ENCODE data around the gene ETFDH. TPM values are rescaled to one million over a fixed set of nuclear protein-coding genes. Genes with fewer than 3 reads are reported as not detected.

ETFDH gene
- total and polyA plus RNA-seq, 10 of the 15 experiments (the other 5 are each of a cell fraction or from before 2014, with no cell fraction given), result 10.9 to 30.4 (median 20.6) TPM

DNA sequence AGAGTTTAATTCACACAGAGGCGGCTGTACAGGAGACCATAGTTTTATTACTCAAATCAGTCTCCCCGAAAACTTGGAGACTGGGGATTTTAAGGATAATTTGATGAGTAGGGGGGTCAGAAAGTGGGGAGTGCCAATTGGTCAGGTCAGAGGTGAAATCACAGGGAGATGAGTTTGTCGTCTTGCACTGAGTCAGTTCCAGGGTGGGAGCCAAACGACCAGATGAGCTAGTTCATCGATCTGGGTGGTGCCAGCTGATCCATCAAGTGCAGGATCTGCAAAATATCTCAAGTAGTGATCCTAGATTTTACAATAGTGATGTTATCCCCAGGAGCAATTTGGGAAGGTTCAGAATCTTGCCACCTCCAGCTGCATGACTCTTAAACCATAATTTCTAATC, 4.0 kb downstream of the ETFDH start:
- DNase-seq (ENCODE audit: low read depth, low spot score) (no peak), FAIRE-seq (no peak), ATAC-seq (no peak)
- Histone ChIP-seq H3K4me1 (ENCODE audit: control insufficient read depth, insufficient read depth, low read length) (no peaks in the 10 kb centered on the region), H3K27ac (ENCODE audit: control insufficient read depth, insufficient read depth) (no peak overlapping the region), H3K36me3 (ENCODE audit: control insufficient read depth in 2 of 2, insufficient read depth in 2 of 2, low read length in 1 of 2) (no peaks in the 10 kb centered on the region), H3K9me3 (replicated peaks; ENCODE audit: control insufficient read depth, insufficient read depth, low read length) (no peaks in the 10 kb centered on the region), H3K9ac (ENCODE audit: control insufficient read depth, insufficient read depth, low read length) (no peak overlapping the region), H3K4me2 (ENCODE audit: control insufficient read depth, insufficient read depth) (no peak overlapping the region), H2AFZ (ENCODE audit: control insufficient read depth, low read depth, low read length) (no peak overlapping the region), H3K27me3 (replicated peaks in 1 of 2; ENCODE audit: control insufficient read depth in 2 of 2, insufficient read depth in 2 of 2, low read length in 1 of 2) (no peaks in the 10 kb centered on the region), H4K20me1 (ENCODE audit: control insufficient read depth, insufficient read depth) (no peaks in the 10 kb centered on the region), H3K79me2 (ENCODE audit: control insufficient read depth, insufficient read depth, low read length) (peaks cover 9% of the 10 kb centered on the region), H3K4me3 (no peak overlapping the region)
- SMC1A ChIA-PET (ENCODE audit: uncharacterized antibody, unreplicated experiment), result no interaction called here
- intact Hi-C loops (cut with micrococcal nuclease; ENCODE audit: unreplicated experiment) (no loop called here), in situ Hi-C loops (cut with MboI) (no loop called here)
- BruUV-seq (replicated peaks), result no TSS peak
- RAD21 ChIA-PET (ENCODE audit: unreplicated experiment), result no interaction called here
- TF ChIP-seq SIN3A (IDR thresholded peaks at IDR 0.05; ENCODE audit: low read depth, low read length), result no peak
- TF ChIP-seq, protein P1, sequence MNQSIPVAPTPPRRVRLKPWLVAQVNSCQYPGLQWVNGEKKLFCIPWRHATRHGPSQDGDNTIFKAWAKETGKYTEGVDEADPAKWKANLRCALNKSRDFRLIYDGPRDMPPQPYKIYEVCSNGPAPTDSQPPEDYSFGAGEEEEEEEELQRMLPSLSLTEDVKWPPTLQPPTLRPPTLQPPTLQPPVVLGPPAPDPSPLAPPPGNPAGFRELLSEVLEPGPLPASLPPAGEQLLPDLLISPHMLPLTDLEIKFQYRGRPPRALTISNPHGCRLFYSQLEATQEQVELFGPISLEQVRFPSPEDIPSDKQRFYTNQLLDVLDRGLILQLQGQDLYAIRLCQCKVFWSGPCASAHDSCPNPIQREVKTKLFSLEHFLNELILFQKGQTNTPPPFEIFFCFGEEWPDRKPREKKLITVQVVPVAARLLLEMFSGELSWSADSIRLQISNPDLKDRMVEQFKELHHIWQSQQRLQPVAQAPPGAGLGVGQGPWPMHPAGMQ (IDR thresholded peaks at IDR 0.05; ENCODE audit: borderline replicate concordance), result no peak
- TF ChIP-seq, protein P2, sequence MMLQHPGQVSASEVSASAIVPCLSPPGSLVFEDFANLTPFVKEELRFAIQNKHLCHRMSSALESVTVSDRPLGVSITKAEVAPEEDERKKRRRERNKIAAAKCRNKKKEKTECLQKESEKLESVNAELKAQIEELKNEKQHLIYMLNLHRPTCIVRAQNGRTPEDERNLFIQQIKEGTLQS (IDR thresholded peaks at IDR 0.05; ENCODE audit: borderline replicate concordance, extremely low read depth, low read depth, low read length), result no peak
- no peak for TF ChIP-seq BRCA1 (IDR thresholded peaks at IDR 0.05; ENCODE audit: low read depth, low read length)
- TF ChIP-seq, protein P3, sequence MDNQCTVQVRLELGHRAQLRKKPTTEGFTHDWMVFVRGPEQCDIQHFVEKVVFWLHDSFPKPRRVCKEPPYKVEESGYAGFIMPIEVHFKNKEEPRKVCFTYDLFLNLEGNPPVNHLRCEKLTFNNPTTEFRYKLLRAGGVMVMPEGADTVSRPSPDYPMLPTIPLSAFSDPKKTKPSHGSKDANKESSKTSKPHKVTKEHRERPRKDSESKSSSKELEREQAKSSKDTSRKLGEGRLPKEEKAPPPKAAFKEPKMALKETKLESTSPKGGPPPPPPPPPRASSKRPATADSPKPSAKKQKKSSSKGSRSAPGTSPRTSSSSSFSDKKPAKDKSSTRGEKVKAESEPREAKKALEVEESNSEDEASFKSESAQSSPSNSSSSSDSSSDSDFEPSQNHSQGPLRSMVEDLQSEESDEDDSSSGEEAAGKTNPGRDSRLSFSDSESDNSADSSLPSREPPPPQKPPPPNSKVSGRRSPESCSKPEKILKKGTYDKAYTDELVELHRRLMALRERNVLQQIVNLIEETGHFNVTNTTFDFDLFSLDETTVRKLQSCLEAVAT (IDR thresholded peaks at IDR 0.05), result no peak
- TF ChIP-seq YBX1 (IDR thresholded peaks at IDR 0.05), result no peak
- CTCF ChIA-PET, result no interaction called here
- POLR2A ChIA-PET, result no interaction called here
- WGBS (ENCODE audit: insufficient coverage, insufficient replicate concordance, low lambda C conversion rate, missing lambda C conversion rate), result 95% methylated on average over 5 of the region's 5 CpGs

Measured in GM12878 (cell line).